Subcutaneous adipose tissue (tissue), 4 donors: ENCODE results near the gene PLEKHN1. TPM values are rescaled to one million over a fixed set of nuclear protein-coding genes. Genes with fewer than 3 reads are reported as not detected.

ENCODE experiments used
- total RNA-seq, 4 donors: library from RNA; depleted of rRNA; stranded (reverse); fragments of >200 nt; gene quantifications; one replicate each; pipeline ENCODE4 v1.1.0, GENCODE V29; 2016
- TF ChIP-seq, protein P1 (sequence below): fragments of 450-650 bp; IDR thresholded peaks from one replicate; pipeline ENCODE4 v1.5.1; 2016; ENCODE audit warnings: low read depth, mild to moderate bottlenecking, control low read depth, antibody characterized with exemption, moderate library complexity

PLEKHN1 gene
- total RNA-seq, 4 donors from 2014 or later: 0.33 TPM; not detected in 3

DNA sequence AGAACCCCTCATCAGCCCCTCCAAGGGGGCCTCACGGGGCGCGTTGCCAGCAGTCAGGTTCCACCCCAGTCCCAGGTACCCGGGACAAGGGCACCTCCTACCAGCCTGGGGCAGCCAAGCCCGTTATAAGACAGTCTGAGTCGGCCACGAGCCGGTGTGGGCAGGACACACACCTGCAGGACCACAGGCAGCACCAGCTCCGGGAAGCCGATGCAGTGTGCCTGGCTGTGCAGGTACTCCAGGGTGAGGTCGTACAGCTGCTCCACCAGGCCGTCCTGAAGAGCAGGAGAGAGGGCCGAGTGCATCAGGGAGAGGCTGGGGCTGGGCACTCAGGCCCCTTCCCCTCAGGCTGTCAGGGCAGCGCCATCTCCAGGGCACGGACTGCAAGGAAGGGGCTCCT lies 18.3 kb upstream of the PLEKHN1 start:
- TF ChIP-seq, protein P1, sequence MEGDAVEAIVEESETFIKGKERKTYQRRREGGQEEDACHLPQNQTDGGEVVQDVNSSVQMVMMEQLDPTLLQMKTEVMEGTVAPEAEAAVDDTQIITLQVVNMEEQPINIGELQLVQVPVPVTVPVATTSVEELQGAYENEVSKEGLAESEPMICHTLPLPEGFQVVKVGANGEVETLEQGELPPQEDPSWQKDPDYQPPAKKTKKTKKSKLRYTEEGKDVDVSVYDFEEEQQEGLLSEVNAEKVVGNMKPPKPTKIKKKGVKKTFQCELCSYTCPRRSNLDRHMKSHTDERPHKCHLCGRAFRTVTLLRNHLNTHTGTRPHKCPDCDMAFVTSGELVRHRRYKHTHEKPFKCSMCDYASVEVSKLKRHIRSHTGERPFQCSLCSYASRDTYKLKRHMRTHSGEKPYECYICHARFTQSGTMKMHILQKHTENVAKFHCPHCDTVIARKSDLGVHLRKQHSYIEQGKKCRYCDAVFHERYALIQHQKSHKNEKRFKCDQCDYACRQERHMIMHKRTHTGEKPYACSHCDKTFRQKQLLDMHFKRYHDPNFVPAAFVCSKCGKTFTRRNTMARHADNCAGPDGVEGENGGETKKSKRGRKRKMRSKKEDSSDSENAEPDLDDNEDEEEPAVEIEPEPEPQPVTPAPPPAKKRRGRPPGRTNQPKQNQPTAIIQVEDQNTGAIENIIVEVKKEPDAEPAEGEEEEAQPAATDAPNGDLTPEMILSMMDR: no peak

DNA sequence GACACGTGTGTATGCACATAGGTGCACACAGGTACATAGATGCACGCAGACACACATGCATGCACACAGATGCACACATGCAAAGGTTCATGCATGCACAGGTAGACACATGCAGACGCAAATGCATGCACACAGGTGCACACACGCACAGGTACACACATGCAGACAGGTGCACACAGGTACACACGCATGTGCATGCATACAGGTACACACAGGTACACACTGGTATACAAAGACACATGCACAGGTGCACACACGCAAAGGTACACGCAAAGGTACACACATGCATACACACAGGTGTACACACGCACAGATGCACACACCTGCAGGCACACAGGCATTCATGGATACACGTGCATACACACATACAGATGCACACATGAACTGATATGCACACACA lies 16.0 kb upstream of the PLEKHN1 start:
- TF ChIP-seq, protein P1: no peak

DNA sequence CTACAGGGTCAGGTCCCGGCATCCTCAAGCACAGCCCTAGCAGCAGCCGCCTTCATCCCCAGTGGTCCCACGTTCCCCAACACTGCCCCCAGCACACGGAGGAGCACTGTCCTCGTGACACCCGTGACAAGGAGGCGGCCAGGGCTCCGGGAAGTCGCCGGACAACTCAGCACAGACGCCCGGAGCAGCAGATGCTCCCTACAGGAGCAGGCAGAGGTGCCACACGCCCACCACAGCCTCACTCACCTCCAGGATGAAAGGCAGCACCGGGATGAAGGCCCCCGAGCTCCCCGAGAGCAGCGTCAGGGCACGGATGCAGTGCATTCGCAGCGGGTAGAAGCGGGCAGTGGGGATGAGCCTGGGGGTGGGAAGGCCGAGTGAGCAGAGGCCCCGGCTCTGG lies 15.4 kb upstream of the PLEKHN1 start:
- TF ChIP-seq, protein P1: no peak

DNA sequence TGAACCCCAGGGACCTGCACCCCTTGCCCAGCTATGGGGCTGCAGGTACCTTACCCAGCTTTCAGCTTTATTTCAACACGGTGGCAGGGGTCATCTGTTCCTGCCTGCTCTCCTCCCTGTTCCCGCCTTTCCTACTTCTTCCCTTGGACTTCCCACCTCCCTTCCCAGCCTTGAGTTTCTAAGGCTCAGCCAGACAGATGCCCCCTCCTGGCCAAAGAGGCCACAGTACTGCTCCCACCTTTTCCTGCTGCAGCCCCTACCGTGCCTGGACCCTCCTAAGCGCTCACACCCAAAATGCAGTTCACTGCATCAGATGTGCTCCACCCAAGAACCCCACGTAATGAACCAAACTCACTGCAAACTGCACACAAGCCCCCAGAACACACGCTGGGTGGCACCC lies 14.9 kb upstream of the PLEKHN1 start:
- TF ChIP-seq, protein P1: no peak

DNA sequence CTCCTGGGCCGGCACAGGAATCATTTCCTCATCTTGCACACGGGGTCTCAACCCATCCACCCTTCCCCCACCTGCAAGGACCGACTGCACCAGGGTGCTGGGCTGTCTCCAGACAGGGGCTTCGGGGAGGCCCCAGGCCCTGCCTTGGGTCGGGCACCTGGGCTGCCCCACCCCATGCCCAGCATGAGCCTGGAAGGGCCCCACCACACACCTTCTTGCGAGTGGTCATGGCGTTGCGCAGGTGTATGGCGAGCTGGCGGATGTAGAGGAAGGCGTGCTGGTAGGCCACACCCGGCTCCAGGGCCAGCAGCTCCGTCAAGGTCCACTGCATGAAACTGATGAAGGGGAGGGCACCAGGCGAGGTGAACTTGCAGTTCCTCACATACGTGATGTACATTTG lies 14.1 kb upstream of the PLEKHN1 start:
- TF ChIP-seq, protein P1: no peak

DNA sequence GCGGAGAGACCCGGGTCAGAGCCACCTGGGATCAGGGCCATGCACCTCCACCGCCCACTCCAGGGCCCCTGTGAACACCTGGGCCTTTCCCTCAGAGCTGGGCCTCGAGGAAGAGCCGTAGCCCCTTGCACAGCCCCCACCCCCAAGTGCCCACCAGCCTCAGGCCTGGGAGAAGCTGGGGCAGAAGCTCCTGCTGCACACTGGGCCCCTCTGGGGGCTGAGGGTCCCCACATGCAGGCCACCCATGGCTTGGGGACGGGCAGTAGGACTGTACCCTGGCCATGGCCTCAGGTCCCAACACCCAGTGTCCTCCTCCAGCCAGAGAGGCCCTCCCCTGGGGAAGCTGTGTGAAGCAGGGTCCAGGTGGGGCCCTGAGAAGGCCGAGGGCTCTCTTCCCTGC lies 13.7 kb upstream of the PLEKHN1 start:
- TF ChIP-seq, protein P1: no peak

DNA sequence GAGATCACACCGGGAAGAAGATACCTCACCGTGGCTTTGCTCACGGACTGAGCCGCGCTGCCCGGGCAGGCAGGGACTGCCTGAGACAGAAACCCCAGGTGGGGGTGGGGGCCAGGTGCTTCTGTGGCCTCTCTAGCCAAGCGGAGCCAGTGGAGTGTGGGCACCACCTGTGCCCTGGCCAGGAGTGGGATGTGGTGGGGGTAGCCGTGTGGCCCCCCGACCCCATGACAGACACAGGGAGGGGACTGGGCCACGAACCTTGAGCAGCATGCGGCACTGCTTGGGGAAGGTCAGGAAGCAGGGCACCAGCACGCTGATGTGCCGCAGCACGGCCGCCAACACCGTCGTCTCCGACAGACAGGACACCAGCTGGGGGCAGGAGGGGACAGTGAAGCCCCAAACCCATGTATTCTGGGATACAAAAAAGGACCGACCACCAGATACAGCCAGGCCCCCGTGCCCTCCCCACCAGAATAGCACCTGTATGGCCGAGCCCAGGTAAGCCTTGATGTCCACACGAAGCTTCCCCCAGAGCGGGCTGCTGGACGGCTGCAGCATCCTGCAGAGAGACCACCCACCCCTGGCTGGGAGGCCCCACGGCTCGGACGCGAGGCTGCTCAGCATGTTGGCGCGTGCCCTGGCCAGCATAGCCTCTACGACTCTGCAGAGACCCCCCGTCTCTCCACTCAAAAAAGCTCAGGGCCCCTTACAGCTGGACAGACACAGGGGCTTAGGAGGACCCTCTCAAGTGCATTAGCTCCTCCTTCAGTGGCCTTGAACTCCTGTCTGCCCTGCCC lies 12.6 kb upstream of the PLEKHN1 start:
- TF ChIP-seq, protein P1: no peak
